Keratinocyte (primary cell): ENCODE data around the gene BBOF1.

Experiments used
- CTCF ChIP-seq, 3 experiments: IDR thresholded peaks in 1 of 3; conservative IDR thresholded peaks in 1 of 3; optimal IDR thresholded peaks in 1 of 3; 2 replicates in 2 of 3; 3 replicates in 1 of 3; pipeline versions ENCODE3 to v1.5.1; 2011; ENCODE audit warnings: low read length in 3 of 3, mild to moderate bottlenecking in 3 of 3, moderate library complexity in 2 of 3, control low read depth in 1 of 3, inconsistent platforms in 1 of 3; ENCODE audit not compliant: insufficient read depth in 2 of 3; ENCODE audit errors: extremely low read depth in 1 of 3
- EZH2 ChIP-seq: IDR thresholded peaks from one replicate; pipeline ENCODE4 v1.6.1; 2012; ENCODE audit warnings: inconsistent platforms, mild to moderate bottlenecking, low read length, moderate library complexity

- TF ChIP-seq CTCF (optimal IDR thresholded peaks at IDR 0.05 in 1 of 3, IDR thresholded peaks at IDR 0.05 in 1 of 3, conservative IDR thresholded peaks at IDR 0.05 in 1 of 3; ENCODE audit: extremely low read depth in 1 of 3, insufficient read depth in 2 of 3, low read length in 3 of 3) (no peak), EZH2 (no peak)
These were observed 43.0 kb upstream of the BBOF1 start for GRCh38 chr14:73976125-73976524.
